GM21515 (cell line): Measurements from ENCODE around the gene SPDYE17.
"Not testable (repeated sequence)": the region's sequence is repeated elsewhere in the genome, so short reads cannot be mapped to it uniquely, and the experiment has no call there.

Experiments
- ATAC-seq: cut with Tn5 transposase; IDR thresholded peaks from one replicate; pipeline ENCODE4 v1.9.1; 2021; ENCODE audit not compliant: unreplicated experiment

SPDYE17 gene

GRCh38 chr7:76974336-76974735 is 57.8 kb downstream of the SPDYE17 start:
- not testable (repeated sequence) for ATAC-seq

GRCh38 chr7:76972391-76972790 is 59.8 kb downstream of the SPDYE17 start:
- not testable (repeated sequence) for ATAC-seq
